ENCODE measurements around the gene GRM4.
"Not testable (repeated sequence)": the region's sequence is repeated elsewhere in the genome, so short reads cannot be mapped to it uniquely, and the experiment has no call there.

The GRM4 gene

DNA sequence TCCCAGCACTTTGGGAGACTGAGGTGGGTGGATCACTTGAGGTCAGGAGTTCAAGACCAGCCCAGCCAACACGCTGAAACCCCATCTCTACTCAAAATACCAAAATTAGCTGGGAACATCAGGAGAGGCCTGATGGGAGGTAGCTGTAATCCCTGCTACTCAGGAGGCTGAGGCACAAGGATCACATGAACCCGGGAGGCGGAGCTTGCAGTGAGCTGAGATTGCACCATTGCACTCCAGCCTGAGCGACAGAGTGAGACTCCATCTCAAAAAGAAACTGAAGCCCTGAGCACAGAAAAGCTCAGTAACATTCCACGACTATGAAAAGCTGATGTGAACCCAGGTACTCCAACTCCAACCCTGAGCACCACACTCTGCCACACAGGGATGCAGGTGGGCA is 103.9 kb downstream of the GRM4 start:
- H3K4me1 ChIP-seq (ENCODE audit: control insufficient read depth, insufficient read depth, low read length); H3K9me3 ChIP-seq (replicated peaks; ENCODE audit: low read length); H3K9ac ChIP-seq (ENCODE audit: low read depth, low read length); H3K4me3 ChIP-seq (ENCODE audit: low read length); H3K4me2 ChIP-seq (ENCODE audit: low read length); H3K36me3 ChIP-seq (ENCODE audit: insufficient read depth, low read length): not testable (repeated sequence)
- H3K27me3 ChIP-seq (ENCODE audit: control insufficient read depth, insufficient read depth, low read length), result peaks cover 45% of the 10 kb centered on the region

GRCh38 chr6:34041385-34041784 is 104.5 kb downstream of the GRM4 start:
- Histone ChIP-seq H3K9me3 (replicated peaks; ENCODE audit: low read length) (no peaks in the 10 kb centered on the region), H3K9ac (ENCODE audit: low read depth, low read length) (no peak overlapping the region), H3K27me3 (ENCODE audit: control insufficient read depth, insufficient read depth, low read length) (peaks cover 43% of the 10 kb centered on the region), H3K36me3 (ENCODE audit: insufficient read depth, low read length) (no peaks in the 10 kb centered on the region), H3K4me2 (ENCODE audit: low read length) (no peak overlapping the region), H3K4me3 (ENCODE audit: low read length) (no peak overlapping the region), H3K4me1 (ENCODE audit: control insufficient read depth, insufficient read depth, low read length) (no peaks in the 10 kb centered on the region)

DNA sequence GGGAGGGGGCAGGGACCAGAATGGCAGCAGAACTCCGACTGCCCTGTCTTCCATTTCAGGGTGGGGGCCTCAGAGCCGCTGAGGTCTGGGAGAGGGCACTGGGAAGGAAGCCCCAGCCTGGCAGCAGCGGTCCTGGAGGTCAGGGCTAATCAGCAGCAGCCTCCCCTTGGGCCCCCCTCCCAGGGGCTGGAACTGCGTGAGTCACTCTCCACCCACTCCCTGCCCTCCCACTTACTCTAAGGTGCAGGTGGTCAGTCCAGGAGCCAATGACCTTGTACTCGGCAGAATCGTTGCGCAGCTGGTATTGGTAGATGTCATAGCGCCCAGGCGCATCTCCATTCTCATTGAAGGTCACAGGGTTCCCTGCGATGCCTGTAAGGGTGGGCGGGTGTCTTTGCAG is 105.9 kb downstream of the GRM4 start:
- Histone ChIP-seq H3K9ac (ENCODE audit: low read depth, low read length) (no peak overlapping the region), H3K27me3 (ENCODE audit: control insufficient read depth, insufficient read depth, low read length) (peaks cover 35% of the 10 kb centered on the region), H3K36me3 (ENCODE audit: insufficient read depth, low read length) (no peaks in the 10 kb centered on the region), H3K4me3 (ENCODE audit: low read length) (no peak overlapping the region), H3K4me1 (ENCODE audit: control insufficient read depth, insufficient read depth, low read length) (no peaks in the 10 kb centered on the region), H3K9me3 (replicated peaks; ENCODE audit: low read length) (no peaks in the 10 kb centered on the region), H3K4me2 (ENCODE audit: low read length) (no peak overlapping the region)

DNA sequence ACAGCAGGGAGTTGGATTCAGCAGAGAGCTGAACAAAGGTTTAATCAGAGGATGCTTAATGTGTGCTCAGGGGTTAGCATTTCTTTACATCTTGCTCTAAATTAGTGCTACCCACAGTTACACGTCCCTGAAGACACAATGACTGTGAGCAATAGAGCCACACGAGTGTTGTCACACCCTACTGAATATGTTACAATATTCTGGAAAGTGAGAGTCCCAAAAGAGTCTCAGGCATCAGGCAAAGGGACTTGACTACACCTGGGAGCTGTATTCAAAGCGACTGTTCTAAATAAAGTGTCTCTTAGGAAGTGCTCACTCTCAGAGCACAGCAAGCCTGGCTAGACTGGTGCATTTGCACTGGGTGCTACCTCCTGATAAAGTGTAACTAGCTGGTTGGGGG is 108.7 kb downstream of the GRM4 start:
- H3K4me1 ChIP-seq (ENCODE audit: control insufficient read depth, insufficient read depth, low read length), result no peaks in the 10 kb centered on the region
- no peak overlapping the region for H3K9ac ChIP-seq (ENCODE audit: low read depth, low read length)
- no peak overlapping the region for H3K4me3 ChIP-seq (ENCODE audit: low read length)
- H3K9me3 ChIP-seq (replicated peaks; ENCODE audit: low read length), result no peaks in the 10 kb centered on the region
- H3K27me3 ChIP-seq (ENCODE audit: control insufficient read depth, insufficient read depth, low read length), result peaks cover 42% of the 10 kb centered on the region
- H3K36me3 ChIP-seq (ENCODE audit: insufficient read depth, low read length), result no peaks in the 10 kb centered on the region
- H3K4me2 ChIP-seq (ENCODE audit: low read length), result no peak overlapping the region

DNA sequence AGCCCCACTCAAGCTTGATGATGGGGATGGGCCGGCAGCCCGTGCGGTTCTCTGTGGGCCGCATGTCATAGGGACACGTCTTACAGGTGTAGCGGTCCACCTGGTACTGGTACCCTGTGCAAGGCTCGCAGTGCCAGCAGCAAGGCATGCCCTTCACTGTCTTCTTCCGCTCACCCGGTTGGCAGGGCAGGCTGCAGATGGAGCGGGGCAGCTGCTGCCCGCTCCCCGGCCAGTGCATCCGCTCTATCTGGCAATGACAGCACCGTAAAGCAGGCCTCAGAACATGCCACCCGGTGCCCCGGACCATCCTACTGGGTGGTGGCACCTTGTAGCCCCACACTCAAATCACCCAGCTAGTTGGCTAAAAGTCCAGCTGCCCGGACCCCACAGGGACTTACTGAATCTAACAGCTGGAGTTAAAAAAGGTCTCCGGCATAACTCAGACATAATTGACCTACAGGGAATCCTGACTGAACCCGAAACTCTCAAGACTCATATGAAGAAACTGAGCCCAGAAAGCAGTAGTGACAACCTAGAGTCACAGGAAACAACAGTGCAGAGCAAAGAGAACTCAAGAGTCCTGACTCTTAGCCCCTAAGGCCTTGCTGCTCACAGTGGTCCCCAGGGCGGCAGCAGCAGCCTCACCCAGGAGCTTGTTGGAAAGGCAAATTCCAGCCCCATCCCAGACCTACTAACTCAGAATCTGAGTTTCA is 109.4 kb downstream of the GRM4 start:
- H3K4me3 ChIP-seq (ENCODE audit: low read length), result no peak overlapping the region
- H3K36me3 ChIP-seq (ENCODE audit: insufficient read depth, low read length), result no peaks in the 10 kb centered on the region
- no peak overlapping the region for H3K9ac ChIP-seq (ENCODE audit: low read depth, low read length)
- H3K4me2 ChIP-seq (ENCODE audit: low read length), result no peak overlapping the region
- peaks cover 46% of the 10 kb centered on the region for H3K27me3 ChIP-seq (ENCODE audit: control insufficient read depth, insufficient read depth, low read length)
- no peaks in the 10 kb centered on the region for H3K4me1 ChIP-seq (ENCODE audit: control insufficient read depth, insufficient read depth, low read length)
- H3K9me3 ChIP-seq (replicated peaks; ENCODE audit: low read length), result no peaks in the 10 kb centered on the region

DNA sequence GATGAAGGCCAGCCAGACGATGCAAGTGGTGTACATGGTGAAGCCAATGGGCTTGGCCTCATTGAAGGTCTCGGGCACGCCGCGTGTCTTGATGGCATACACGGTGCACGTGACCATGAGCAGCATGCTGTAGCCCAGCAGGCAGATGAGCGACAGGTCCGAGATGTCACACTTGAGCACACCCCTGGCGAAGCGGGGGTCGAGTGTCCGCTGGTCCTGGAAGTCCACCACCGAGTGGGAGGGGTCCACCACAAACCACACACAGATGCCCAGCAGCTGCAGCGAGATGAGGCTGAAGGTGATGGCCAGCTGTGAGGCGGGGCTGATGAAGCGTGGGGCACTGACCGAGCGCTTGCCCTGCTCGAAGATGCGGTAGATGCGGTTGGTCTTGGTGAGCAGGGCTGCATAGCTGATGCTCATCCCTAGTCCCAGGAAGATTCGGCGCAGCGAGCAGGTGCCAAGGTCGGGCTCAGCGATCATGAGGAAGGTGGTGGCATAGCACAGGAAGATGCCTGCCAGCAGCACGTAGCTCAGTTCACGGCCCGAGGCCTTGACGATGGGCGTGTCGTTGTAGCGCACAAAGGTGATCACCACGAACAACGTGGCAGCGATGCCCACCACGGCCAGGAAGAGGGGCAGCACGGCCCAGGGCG is 110.1 kb downstream of the GRM4 start:
- H3K4me1 ChIP-seq (ENCODE audit: control insufficient read depth, insufficient read depth, low read length), result no peaks in the 10 kb centered on the region
- no peaks in the 10 kb centered on the region for H3K36me3 ChIP-seq (ENCODE audit: insufficient read depth, low read length)
- no peak overlapping the region for H3K9ac ChIP-seq (ENCODE audit: low read depth, low read length)
- peaks cover 53% of the 10 kb centered on the region for H3K27me3 ChIP-seq (ENCODE audit: control insufficient read depth, insufficient read depth, low read length)
- no peak overlapping the region for H3K4me2 ChIP-seq (ENCODE audit: low read length)
- no peaks in the 10 kb centered on the region for H3K9me3 ChIP-seq (replicated peaks; ENCODE audit: low read length)
- no peak overlapping the region for H3K4me3 ChIP-seq (ENCODE audit: low read length)

DNA sequence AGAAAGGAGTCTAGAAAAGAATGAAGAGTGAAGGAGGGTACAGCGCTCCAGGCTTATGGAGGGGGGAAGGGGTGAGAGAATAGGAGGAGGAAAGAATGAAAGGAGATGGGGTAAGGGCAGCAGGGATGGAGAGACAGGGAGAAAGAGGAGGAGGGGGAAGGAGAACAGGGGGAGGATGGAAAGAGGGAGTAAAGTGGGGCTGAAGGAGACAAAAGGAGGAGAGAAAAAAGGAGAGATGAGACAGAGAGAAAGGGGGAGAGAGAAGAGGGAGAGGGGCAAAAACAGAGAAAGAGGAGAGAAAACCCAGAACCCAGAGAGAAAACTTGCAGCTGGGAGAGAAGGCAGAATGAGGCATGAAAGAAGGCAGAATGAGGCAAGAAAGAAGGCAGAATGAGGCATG is 110.7 kb downstream of the GRM4 start:
- H3K4me3 ChIP-seq (ENCODE audit: low read length), result no peak overlapping the region
- H3K4me1 ChIP-seq (ENCODE audit: control insufficient read depth, insufficient read depth, low read length), result no peaks in the 10 kb centered on the region
- peaks cover 54% of the 10 kb centered on the region for H3K27me3 ChIP-seq (ENCODE audit: control insufficient read depth, insufficient read depth, low read length)
- no peaks in the 10 kb centered on the region for H3K36me3 ChIP-seq (ENCODE audit: insufficient read depth, low read length)
- no peaks in the 10 kb centered on the region for H3K9me3 ChIP-seq (replicated peaks; ENCODE audit: low read length)
- no peak overlapping the region for H3K4me2 ChIP-seq (ENCODE audit: low read length)
- no peak overlapping the region for H3K9ac ChIP-seq (ENCODE audit: low read depth, low read length)

DNA sequence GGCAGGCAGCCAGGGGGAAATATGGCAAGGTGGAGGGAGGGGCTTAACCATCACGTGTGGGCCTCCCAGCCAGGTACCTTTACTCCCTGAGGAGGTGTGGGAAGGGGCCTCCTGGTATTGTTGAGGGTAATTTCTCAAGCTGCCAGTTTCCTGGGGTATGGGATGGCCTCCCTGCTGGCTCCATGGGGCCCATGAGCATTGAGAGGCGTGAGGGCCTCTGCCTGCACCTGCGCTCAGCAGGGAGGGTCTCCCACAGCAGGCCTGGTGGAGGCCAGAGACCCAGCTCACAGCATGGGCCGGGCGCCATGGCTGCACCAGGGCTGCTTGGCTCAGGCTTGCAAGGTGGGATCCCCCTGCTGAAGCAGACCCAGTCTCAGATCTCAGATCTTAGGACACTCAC is 113.0 kb downstream of the GRM4 start:
- Histone ChIP-seq H3K27me3 (ENCODE audit: control insufficient read depth, insufficient read depth, low read length) (peaks cover 49% of the 10 kb centered on the region), H3K9me3 (replicated peaks; ENCODE audit: low read length) (no peaks in the 10 kb centered on the region), H3K36me3 (ENCODE audit: insufficient read depth, low read length) (no peaks in the 10 kb centered on the region), H3K9ac (ENCODE audit: low read depth, low read length) (no peak overlapping the region), H3K4me3 (ENCODE audit: low read length) (no peak overlapping the region), H3K4me2 (ENCODE audit: low read length) (no peak overlapping the region), H3K4me1 (ENCODE audit: control insufficient read depth, insufficient read depth, low read length) (no peaks in the 10 kb centered on the region)

DNA sequence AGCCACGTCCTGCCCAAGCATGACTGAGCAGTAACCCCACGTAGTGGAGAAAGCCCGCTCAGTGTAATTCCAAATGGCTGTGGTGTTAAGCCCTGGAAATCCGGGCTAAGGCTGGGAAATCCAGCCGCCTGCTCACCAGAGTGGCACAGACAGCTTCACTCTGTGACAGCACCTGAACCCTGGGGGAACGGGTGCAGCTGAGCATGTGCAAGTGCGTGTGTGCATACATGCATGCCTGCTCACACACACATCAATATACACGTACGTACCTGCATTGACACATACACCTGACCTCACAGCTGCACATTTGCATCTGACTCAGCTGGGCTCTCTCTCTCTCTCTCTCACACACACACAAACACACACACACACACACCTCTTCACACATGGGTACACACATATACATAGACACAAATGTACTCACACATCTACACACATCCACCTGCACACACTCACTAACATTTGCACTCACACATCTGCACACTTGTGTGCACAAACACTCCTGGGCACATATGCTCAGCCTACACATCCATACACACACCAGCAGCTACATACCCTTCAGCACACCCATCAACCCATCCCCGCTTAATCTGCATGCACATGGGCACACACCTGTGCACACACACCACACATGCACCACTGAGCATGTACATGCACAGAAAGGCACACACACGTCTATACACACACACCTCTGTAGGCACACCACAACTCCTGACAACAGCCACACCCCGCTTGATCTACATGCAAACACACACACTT is 114.1 kb downstream of the GRM4 start:
- H3K4me2 ChIP-seq (ENCODE audit: low read length), result no peak overlapping the region
- no peaks in the 10 kb centered on the region for H3K9me3 ChIP-seq (replicated peaks; ENCODE audit: low read length)
- no peak overlapping the region for H3K4me3 ChIP-seq (ENCODE audit: low read length)
- peaks cover 44% of the 10 kb centered on the region for H3K27me3 ChIP-seq (ENCODE audit: control insufficient read depth, insufficient read depth, low read length)
- H3K9ac ChIP-seq (ENCODE audit: low read depth, low read length), result no peak overlapping the region
- no peaks in the 10 kb centered on the region for H3K36me3 ChIP-seq (ENCODE audit: insufficient read depth, low read length)
- H3K4me1 ChIP-seq (ENCODE audit: control insufficient read depth, insufficient read depth, low read length), result no peaks in the 10 kb centered on the region

- Histone ChIP-seq H3K9ac (ENCODE audit: low read depth, low read length) (no peak overlapping the region), H3K27me3 (ENCODE audit: control insufficient read depth, insufficient read depth, low read length) (peaks cover 49% of the 10 kb centered on the region), H3K36me3 (ENCODE audit: insufficient read depth, low read length) (no peaks in the 10 kb centered on the region), H3K9me3 (replicated peaks; ENCODE audit: low read length) (no peaks in the 10 kb centered on the region), H3K4me1 (ENCODE audit: control insufficient read depth, insufficient read depth, low read length) (no peaks in the 10 kb centered on the region), H3K4me2 (ENCODE audit: low read length) (no peak overlapping the region), H3K4me3 (ENCODE audit: low read length) (no peak overlapping the region)
Observed at GRCh38 chr6:34030831-34031624, 114.9 kb downstream of the GRM4 start.

Data from skeletal muscle satellite cell (primary cell).